Esophagus (tissue), 2 donors: ENCODE measurements around the gene CACNA1D. TPM values are rescaled to one million over a fixed set of nuclear protein-coding genes. Genes with fewer than 3 reads are reported as not detected.

Source experiments
- H3K27ac ChIP-seq, 2 donors: one replicate each; pipeline ENCODE4 v1.5.1; 2013; ENCODE audit warnings: low read depth in 2 of 2, mild to moderate bottlenecking in 2 of 2, inconsistent platforms in 1 of 2, low read length in 1 of 2, moderate library complexity in 1 of 2
- H3K27me3 ChIP-seq, 2 donors: one replicate each; pipeline ENCODE4 v1.6.1; 2013; ENCODE audit warnings: low read length in 2 of 2, control low read depth in 1 of 2, mild to moderate bottlenecking in 1 of 2; ENCODE audit not compliant: insufficient read depth in 2 of 2, control insufficient read depth in 1 of 2
- H3K36me3 ChIP-seq, 2 donors: one replicate each; pipeline ENCODE4 v1.6.1; 2013; ENCODE audit warnings: low read length in 1 of 2; ENCODE audit not compliant: control insufficient read depth in 2 of 2, insufficient read depth in 2 of 2
- H3K4me1 ChIP-seq, 2 donors: one replicate each; pipeline ENCODE4 v1.6.1; 2013; ENCODE audit warnings: low read length in 1 of 2; ENCODE audit not compliant: control insufficient read depth in 2 of 2, insufficient read depth in 2 of 2
- H3K4me3 ChIP-seq, 2 donors: one replicate each; pipeline ENCODE4 v1.5.1; 2013; ENCODE audit warnings: low read length in 2 of 2, mild to moderate bottlenecking in 2 of 2, low read depth in 1 of 2, moderate library complexity in 1 of 2
- H3K9me3 ChIP-seq, 2 donors: one replicate each; pipeline ENCODE4 v1.6.1; 2013; ENCODE audit warnings: mild to moderate bottlenecking in 2 of 2, low read depth in 1 of 2, low read length in 1 of 2, moderate library complexity in 1 of 2; ENCODE audit not compliant: control insufficient read depth in 2 of 2, insufficient read depth in 1 of 2
- WGBS, 2 donors: extraction: QIAGEN DNeasy Blood & Tissue Kit; methylation state at CpG; one replicate each; pipeline ENCODE4 v1.1.7; 2013; 5-methylcytosine and 5-hydroxymethylcytosine counted together
- polyA plus RNA-seq, 2 donors: library from polyadenylated mRNA; stranded (reverse); fragments of 200-250 nt; gene quantifications; one replicate each; pipeline ENCODE4 v1.2.3, GENCODE V29; 2013
- donor health status: healthy with polysubstance abuse.
- donor health status: Bipolar disorder and iron deficiency.

CACNA1D gene
- polyA plus RNA-seq, 2 donors = 0.38 to 0.61 TPM

DNA sequence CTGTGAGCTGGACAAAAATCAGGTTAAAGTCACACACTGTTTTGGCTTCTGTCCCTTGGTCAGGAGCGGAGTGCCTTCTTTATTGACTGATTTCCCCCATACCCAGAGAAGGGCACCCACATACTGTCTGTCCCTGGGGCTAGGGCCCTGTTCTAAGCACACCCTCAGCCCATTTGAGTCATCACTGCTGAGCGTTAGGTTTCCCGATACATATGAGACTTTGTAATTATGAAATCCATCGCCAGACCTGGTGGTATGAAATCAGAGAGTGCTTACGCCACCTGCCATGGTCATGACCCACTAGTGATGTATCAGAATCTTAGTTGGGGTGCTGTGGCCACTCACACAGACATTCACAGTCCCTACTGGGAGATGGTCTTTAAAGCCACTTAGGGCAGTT, 255.0 kb downstream of the CACNA1D start:
- H3K9me3 ChIP-seq = no peaks in the 10 kb centered on the region
- no peaks in the 10 kb centered on the region for H3K36me3 ChIP-seq
- no peaks in the 10 kb centered on the region for H3K4me1 ChIP-seq
- 89 to 91% methylated on average over 5 of the region's 5 CpGs for WGBS, 2 donors
- H3K27me3 ChIP-seq = no peaks in the 10 kb centered on the region
- no peak overlapping the region for H3K27ac ChIP-seq
- no peak overlapping the region for H3K4me3 ChIP-seq

- no peak overlapping the region for H3K27ac ChIP-seq
- no peaks in the 10 kb centered on the region for H3K36me3 ChIP-seq
- H3K4me3 ChIP-seq = no peak overlapping the region
- 81 to 87% methylated on average over 17 of the region's 17 CpGs for WGBS, 2 donors
- no peaks in the 10 kb centered on the region for H3K27me3 ChIP-seq
- H3K9me3 ChIP-seq = no peaks in the 10 kb centered on the region
- no peaks in the 10 kb centered on the region for H3K4me1 ChIP-seq
Measured at GRCh38 chr3:53750253-53751210, 256.1 kb downstream of the CACNA1D start.

- no peaks in the 10 kb centered on the region for H3K9me3 ChIP-seq
- 80 to 82% methylated on average over 9 of the region's 9 CpGs for whole genome bisulfite sequencing, 2 donors
- no peaks in the 10 kb centered on the region for H3K36me3 ChIP-seq
- no peaks in the 10 kb centered on the region for H3K27me3 ChIP-seq
- H3K4me1 ChIP-seq = no peaks in the 10 kb centered on the region
- H3K4me3 ChIP-seq = no peak overlapping the region
- H3K27ac ChIP-seq = no peak overlapping the region
Measured at GRCh38 chr3:53753518-53754183, 259.2 kb downstream of the CACNA1D start.

DNA sequence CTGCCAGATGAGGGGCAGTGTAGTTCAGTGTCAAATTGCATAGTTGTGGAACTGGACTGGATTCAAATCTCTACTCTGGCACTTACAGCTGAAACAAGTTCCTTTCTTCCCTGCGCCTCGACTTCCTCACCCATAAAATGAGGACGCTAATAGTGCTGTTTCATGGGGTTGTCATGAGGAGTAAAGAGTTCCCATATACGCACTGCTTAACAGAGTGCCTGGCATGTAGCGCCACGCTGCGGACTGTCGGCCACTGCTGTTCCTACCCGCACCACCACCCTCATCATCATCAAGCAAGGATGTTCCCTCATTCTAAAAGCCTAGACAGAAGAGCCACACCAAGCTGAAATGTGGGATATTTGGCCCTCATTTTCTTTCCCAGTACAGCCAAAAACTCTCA, 259.9 kb downstream of the CACNA1D start:
- H3K27ac ChIP-seq = no peak overlapping the region
- H3K27me3 ChIP-seq = no peaks in the 10 kb centered on the region
- no peak overlapping the region for H3K4me3 ChIP-seq
- WGBS, 2 donors = 89 to 93% methylated on average over 9 of the region's 9 CpGs
- no peaks in the 10 kb centered on the region for H3K4me1 ChIP-seq
- no peaks in the 10 kb centered on the region for H3K9me3 ChIP-seq
- no peaks in the 10 kb centered on the region for H3K36me3 ChIP-seq

GRCh38 chr3:53758846-53759245, 264.4 kb downstream of the CACNA1D start:
- Histone ChIP-seq H3K36me3 (no peaks in the 10 kb centered on the region), H3K9me3 (no peaks in the 10 kb centered on the region), H3K27ac (no peak overlapping the region), H3K27me3 (no peaks in the 10 kb centered on the region), H3K4me3 (no peak overlapping the region), H3K4me1 (no peaks in the 10 kb centered on the region)
- 71 to 74% methylated on average over 3 of the region's 3 CpGs for WGBS, 2 donors

DNA sequence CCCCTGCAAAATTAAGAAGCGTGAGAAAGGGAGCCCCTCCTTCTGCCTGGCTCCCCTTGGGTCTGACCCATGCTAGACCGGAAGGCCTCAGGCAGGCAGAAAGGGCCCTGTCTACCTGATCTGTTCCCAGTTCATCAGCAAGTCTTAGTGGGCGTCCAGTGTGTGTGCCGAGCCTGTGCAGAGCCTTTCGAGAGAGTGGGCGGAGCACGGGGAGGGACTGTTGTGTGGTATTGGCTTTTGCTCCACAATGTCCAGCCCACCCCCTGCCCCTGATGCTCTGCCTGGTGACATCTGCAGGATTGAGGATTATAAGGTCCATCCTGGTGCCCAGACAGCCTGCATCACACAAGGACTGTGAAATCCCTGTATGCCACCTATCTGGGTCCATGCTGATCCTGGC, 268.9 kb downstream of the CACNA1D start:
- no peaks in the 10 kb centered on the region for H3K27me3 ChIP-seq
- H3K4me1 ChIP-seq = no peaks in the 10 kb centered on the region
- no peak overlapping the region for H3K27ac ChIP-seq
- no peaks in the 10 kb centered on the region for H3K36me3 ChIP-seq
- no peak overlapping the region for H3K4me3 ChIP-seq
- WGBS, 2 donors = 84 to 85% methylated on average over 7 of the region's 7 CpGs
- no peaks in the 10 kb centered on the region for H3K9me3 ChIP-seq

GRCh38 chr3:53764026-53764775, 269.8 kb downstream of the CACNA1D start:
- H3K9me3 ChIP-seq = no peaks in the 10 kb centered on the region
- WGBS, 2 donors = 68 to 82% methylated on average over 14 of the region's 14 CpGs
- H3K4me1 ChIP-seq = no peaks in the 10 kb centered on the region
- H3K4me3 ChIP-seq = no peak overlapping the region
- no peak overlapping the region for H3K27ac ChIP-seq
- no peaks in the 10 kb centered on the region for H3K27me3 ChIP-seq
- no peaks in the 10 kb centered on the region for H3K36me3 ChIP-seq

DNA sequence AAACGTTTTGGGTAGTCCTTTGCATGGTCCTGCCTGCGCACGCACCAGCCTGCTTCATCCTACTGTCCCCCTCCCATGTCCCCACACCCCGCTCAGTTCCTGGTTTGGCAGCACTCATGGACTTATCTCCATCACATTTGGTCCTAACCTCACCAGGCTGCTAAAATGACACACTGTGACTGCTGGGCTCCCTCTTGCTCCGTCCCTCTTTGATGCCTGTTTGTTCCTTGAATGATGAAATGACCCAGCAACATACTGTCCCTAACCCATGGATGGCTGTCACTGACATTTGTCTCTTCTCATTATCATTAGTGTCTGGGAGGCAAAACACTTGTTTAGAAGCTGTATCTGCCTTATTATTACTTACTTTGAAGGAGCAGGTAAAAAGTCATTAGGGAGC, 271.3 kb downstream of the CACNA1D start:
- Histone ChIP-seq H3K4me1 (no peaks in the 10 kb centered on the region), H3K9me3 (no peaks in the 10 kb centered on the region), H3K36me3 (no peaks in the 10 kb centered on the region), H3K27me3 (no peaks in the 10 kb centered on the region), H3K4me3 (no peak overlapping the region), H3K27ac (no peak overlapping the region)
- 81 to 83% methylated on average over 5 of the region's 5 CpGs for WGBS, 2 donors

- H3K4me1 ChIP-seq = no peaks in the 10 kb centered on the region
- no peak overlapping the region for H3K4me3 ChIP-seq
- no peaks in the 10 kb centered on the region for H3K27me3 ChIP-seq
- H3K27ac ChIP-seq = no peak overlapping the region
- H3K9me3 ChIP-seq = no peaks in the 10 kb centered on the region
- 91 to 94% methylated on average over 7 of the region's 7 CpGs for WGBS, 2 donors
- no peaks in the 10 kb centered on the region for H3K36me3 ChIP-seq
Measured at GRCh38 chr3:53766706-53767105, 272.3 kb downstream of the CACNA1D start.
